ENCODE data around the gene TEX36. TPM values are rescaled to one million over a fixed set of nuclear protein-coding genes. Genes with fewer than 3 reads are reported as not detected.
"Not testable (repeated sequence)": the region's sequence is repeated elsewhere in the genome, so short reads cannot be mapped to it uniquely, and the experiment has no call there.

TEX36 gene
- total RNA-seq, 1 experiment from 2014 or later = not detected

GRCh38 chr10:125631806-125632205 lies 51.2 kb downstream of the TEX36 start:
- no peak for DNase-seq (ENCODE audit: low spot score)

- DNase-seq (ENCODE audit: low spot score) = peak; percentile 8
Observed at GRCh38 chr10:125629758-125630376, 53.1 kb downstream of the TEX36 start.

- DNase-seq (ENCODE audit: low spot score) = no peak
Observed at GRCh38 chr10:125628104-125629049, 54.6 kb downstream of the TEX36 start.

GRCh38 chr10:125627646-125628045 lies 55.3 kb downstream of the TEX36 start:
- DNase-seq (ENCODE audit: low spot score) = no peak

- DNase-seq (ENCODE audit: low spot score) = no peak
Observed at GRCh38 chr10:125626671-125627070, 56.3 kb downstream of the TEX36 start.

GRCh38 chr10:125625586-125625985 lies 57.4 kb downstream of the TEX36 start:
- DNase-seq (ENCODE audit: low spot score) = no peak

GRCh38 chr10:125624800-125625199 lies 58.2 kb downstream of the TEX36 start:
- no peak for DNase-seq (ENCODE audit: low spot score)

GRCh38 chr10:125621052-125621451 lies 61.9 kb downstream of the TEX36 start:
- no peak for DNase-seq (ENCODE audit: low spot score)

- DNase-seq (ENCODE audit: low spot score) = no peak
Observed at GRCh38 chr10:125620401-125620800, 62.6 kb downstream of the TEX36 start.

- DNase-seq (ENCODE audit: low spot score) = not testable (repeated sequence)
Observed at GRCh38 chr10:125613062-125613461, 69.9 kb downstream of the TEX36 start.

- no peak for DNase-seq (ENCODE audit: low spot score)
Observed at GRCh38 chr10:125611756-125612155, 71.2 kb downstream of the TEX36 start.

- no peak for DNase-seq (ENCODE audit: low spot score)
Observed at GRCh38 chr10:125611216-125611615, 71.7 kb downstream of the TEX36 start.

GRCh38 chr10:125609859-125610258 lies 73.1 kb downstream of the TEX36 start:
- DNase-seq (ENCODE audit: low spot score) = no peak

- no peak for DNase-seq (ENCODE audit: low spot score)
Observed at GRCh38 chr10:125608474-125608873, 74.5 kb downstream of the TEX36 start.

- DNase-seq (ENCODE audit: low spot score) = no peak
Observed at GRCh38 chr10:125607689-125608290, 75.2 kb downstream of the TEX36 start.

- no peak for DNase-seq (ENCODE audit: low spot score)
Observed at GRCh38 chr10:125606414-125607010, 76.5 kb downstream of the TEX36 start.

Other genes with a start within 250 kb of the TEX36 start
- 16.5 and 17.5 TPM in 2 replicates for gene EDRF1, start 36.5 kb upstream of the TEX36 start, total RNA-seq (2014; rRNA removed; shearing (Covaris generic))
- not detected in 2 replicates for gene MMP21, start 92.7 kb upstream of the TEX36 start, total RNA-seq (2014; rRNA removed; shearing (Covaris generic))
- gene UROS, start 140.1 kb upstream of the TEX36 start, total RNA-seq (2014; rRNA removed; shearing (Covaris generic)) = 98.4 and 101 TPM in 2 replicates
- 61.7 and 67.1 TPM in 2 replicates for gene BCCIP, start 140.4 kb upstream of the TEX36 start, total RNA-seq (2014; rRNA removed; shearing (Covaris generic))
- 39.5 and 40.1 TPM in 2 replicates for gene DHX32, start 198.1 kb upstream of the TEX36 start, total RNA-seq (2014; rRNA removed; shearing (Covaris generic))
- 4.9 and 8.2 TPM in 2 replicates for gene FANK1, start 213.4 kb upstream of the TEX36 start, total RNA-seq (2014; rRNA removed; shearing (Covaris generic))